Effector CD4-positive, alpha-beta T cell (primary cell): ENCODE data around the gene PHOSPHO1.
A peak's percentile ranks its signal among the peaks of the same experiment; 100 is the strongest.

ENCODE experiments used
- DNase-seq: peaks from one replicate; pipeline ENCODE4 v3.0.0-alpha.2; 2020

PHOSPHO1 gene

DNA sequence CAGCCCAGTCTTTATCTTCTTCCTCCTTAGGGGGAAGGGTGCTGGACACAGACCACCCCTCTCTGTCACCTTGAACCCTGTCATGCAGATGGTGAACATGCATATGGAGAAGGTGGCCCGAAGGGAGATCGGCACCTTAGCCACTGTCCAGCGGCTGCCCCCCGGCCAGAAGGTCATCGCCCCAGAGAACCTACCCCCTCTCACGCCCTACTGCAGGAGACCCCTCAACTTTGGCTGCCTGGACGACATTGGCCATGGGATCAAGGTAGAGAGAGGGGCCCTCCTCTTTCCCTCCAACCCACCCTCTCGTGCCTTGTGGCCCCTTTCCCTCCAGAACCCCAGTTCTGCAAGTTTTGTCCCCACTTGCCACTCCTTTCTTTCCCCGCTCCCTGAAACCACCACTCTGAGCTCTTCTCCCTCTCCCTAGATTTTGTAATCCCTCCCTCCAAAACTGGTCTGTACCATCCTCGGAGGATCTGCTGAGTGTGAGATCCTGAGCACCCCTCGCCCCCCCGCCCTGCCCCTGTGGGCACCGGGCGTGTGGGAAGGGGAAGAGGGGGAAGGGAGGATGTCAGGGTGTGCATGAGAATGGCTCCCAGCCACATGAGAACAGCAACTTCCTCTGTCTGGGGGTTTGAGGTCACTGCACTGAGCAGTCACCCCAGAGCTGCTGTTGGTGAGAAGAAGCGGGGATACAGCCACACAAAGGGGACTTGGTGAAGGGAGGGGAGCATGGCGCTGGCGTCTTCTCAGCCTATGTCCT lies 12.8 kb downstream of the PHOSPHO1 start:
- DNase-seq: peak; percentile 57

GRCh38 chr17:49216953-49217650 lies 13.5 kb downstream of the PHOSPHO1 start:
- no peak for DNase-seq

DNA sequence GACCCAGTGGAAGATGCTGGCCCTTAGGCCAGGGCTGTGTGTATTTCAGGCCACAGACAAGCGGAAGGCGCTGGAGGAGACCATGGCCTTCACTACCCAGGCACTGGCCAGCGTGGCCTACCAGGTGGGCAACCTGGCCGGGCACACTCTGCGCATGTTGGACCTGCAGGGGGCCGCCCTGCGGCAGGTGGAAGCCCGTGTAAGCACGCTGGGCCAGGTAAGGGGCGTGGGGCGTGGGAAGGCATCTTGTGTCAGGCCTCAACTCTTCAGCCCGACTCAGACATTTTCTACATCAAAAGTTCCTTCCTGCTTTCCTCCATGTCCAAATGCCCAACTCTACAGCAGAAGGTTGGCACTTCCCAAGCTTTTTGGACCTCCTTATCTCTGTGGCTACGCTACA lies 14.1 kb downstream of the PHOSPHO1 start:
- no peak for DNase-seq

GRCh38 chr17:49214676-49215360 lies 15.8 kb downstream of the PHOSPHO1 start:
- DNase-seq: no peak

DNA sequence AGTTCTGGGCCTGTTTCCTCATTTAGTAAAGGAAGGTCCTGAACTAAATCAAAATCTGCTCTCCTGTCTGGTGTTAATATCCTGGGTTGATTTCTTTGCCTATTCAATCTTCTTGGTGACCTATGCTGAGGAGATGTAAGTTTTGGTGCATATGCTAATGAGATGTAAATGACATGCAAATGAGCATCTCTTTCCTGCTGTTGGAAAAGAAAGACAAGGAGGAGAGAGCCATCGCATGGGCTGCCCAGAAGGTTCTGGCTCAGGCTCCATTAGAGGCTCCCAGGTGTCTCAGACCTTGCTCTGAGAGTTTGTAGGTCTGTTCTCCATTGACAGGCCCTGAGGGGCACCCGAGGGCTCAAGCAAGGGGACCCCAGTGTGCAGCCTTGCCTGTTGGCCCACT lies 16.7 kb downstream of the PHOSPHO1 start:
- DNase-seq: no peak

DNA sequence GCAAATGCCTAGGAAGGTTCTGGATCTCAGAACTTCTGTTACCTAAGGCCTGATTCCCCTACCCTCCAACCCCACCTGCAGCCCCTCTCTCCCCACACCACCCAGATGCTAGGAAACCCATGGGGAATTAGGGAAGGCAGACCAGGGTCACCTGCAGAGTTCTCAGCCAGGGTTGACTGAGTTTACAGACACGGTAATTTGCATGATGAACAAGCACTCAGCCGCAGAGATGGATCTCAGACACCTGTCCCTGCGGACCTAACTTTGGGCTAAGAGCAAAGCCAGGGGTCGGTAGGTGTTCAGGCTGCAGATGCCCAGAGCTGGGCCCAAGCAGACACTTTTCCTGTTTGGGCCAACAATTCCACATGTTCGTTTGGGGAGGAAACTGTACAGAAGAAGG lies 17.2 kb downstream of the PHOSPHO1 start:
- no peak for DNase-seq

GRCh38 chr17:49210158-49211029 lies 20.2 kb downstream of the PHOSPHO1 start, which contains the start of the genes ABI3 and GNGT2:
ABI3 (plus strand) TSS chr17:49210707; CDS start chr17:49210725, 18 bp downstream.
GNGT2 (minus strand) TSS chr17:49210574; CDS start chr17:49207422, 3,152 bp downstream.
- peak; percentile 44 for DNase-seq

DNA sequence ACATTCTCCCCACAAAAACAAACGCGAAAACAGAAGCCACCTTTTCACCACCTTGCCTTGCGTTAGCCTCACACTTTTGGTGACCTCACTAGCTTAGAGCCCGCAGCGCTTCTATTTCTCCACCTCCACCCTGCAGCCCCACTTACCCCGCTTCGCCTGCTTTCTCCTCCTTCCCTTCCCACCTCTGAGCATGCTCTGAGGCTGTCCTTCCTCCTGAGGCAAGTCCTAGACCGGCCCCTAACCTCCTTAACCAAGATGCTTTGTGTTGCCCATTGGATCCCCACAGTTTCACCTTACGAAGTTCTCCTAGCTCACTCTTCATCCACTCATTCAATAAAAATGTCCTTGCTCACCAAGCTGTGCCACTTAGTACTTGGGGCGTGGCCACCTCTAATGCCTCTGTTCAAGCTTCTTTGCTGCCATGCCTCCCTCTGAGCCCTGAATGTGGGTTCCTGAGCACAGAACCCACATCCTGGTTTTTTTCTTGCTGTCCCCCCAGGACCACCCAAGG lies 21.5 kb downstream of the PHOSPHO1 start:
- no peak for DNase-seq

DNA sequence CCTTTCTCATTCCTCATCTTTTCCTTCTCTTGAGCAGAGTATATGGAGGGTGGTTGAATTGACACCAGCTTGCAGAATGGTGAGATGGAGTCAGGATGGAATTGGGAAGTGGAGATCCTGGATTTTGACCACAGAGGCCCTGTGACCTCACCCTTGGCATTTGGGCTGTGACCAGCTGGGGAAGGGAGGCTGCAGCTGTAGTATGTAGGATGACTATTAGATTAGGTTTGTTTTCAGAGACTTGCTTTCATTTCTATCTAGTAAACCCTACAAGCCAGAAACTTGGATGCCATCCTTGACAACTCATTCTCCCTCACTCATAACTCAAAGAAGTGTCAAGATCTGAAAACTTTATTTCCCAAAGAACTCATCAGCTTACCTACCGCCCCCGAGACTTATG lies 26.1 kb downstream of the PHOSPHO1 start:
- no peak for DNase-seq

DNA sequence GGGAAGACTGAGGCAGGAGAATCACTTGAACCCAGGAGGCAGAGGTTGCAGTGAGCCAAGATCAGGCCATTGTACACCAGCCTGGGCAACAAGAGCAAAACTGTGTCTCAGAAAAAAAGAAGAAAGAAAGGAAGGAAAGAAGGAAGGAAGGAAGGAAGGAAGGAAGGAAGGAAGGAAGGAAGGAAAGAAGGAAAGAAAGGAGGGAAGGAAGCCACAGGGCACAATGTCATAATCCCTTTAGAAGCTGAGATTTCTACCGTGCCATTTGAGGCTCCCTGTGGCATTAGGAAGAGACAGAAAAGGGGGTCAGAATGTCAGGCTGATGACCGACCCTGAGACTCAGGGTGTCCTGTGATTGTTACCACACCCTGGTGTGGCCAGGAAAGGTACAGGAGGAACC lies 26.8 kb downstream of the PHOSPHO1 start:
- no peak for DNase-seq

GRCh38 chr17:49201481-49201927 lies 29.1 kb downstream of the PHOSPHO1 start:
- DNase-seq: no peak

GRCh38 chr17:49200423-49201083 lies 30.0 kb downstream of the PHOSPHO1 start:
- DNase-seq: no peak

DNA sequence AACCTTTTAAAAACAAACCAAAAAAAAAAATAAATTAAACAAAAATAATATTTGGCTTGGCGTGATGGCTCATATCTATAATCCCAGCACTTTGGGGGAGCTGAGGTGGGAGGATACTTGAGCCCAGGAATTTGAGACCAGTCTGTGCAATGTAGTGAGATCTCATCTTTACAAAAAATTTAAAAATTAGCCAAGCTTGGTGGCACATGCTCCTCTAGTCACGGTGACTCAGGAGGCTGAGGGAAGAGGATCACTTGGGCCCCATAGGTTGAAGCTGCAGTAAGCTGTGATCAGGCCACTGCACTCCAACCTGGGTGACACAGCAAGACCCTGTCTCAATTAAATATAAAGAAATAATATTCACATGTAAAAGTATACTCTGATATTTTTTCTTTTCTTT lies 32.4 kb downstream of the PHOSPHO1 start:
- no peak for DNase-seq

DNA sequence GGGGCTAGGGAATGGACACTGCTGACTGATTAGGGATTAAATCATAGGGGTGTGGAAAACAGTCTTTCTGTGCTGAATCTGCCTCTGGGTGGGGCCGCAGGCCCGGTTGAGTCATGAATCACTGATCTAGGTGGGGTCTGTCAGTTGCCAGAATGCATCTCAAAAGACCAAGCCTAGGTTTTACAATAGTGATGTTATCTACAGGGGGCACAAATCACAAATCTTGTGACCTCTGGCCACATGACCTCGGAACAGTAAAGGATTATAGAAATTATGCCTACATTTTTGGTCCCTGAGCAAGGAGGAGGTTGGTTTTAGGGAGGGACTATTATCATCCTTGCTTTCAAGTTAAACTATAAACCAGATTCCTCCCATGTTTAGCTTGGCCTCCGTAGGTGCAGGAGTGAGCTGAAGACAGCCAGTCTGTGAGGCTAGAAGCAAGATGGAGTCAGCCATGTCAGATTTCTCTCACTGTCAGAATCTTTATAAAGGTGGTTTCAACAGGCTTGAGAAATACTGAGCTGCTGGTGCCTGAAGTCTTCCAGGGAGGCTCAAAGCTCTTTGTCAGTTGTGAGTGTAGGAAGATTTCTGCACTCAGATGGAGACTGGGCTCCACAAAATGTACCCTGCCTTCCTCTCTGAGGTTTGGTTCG lies 33.1 kb downstream of the PHOSPHO1 start:
- no peak for DNase-seq

- no peak for DNase-seq
These were observed 34.1 kb downstream of the PHOSPHO1 start for GRCh38 chr17:49196520-49196919.

GRCh38 chr17:49195751-49196150 lies 34.8 kb downstream of the PHOSPHO1 start:
- no peak for DNase-seq

GRCh38 chr17:49194297-49194607 lies 36.3 kb downstream of the PHOSPHO1 start:
- DNase-seq: no peak

DNA sequence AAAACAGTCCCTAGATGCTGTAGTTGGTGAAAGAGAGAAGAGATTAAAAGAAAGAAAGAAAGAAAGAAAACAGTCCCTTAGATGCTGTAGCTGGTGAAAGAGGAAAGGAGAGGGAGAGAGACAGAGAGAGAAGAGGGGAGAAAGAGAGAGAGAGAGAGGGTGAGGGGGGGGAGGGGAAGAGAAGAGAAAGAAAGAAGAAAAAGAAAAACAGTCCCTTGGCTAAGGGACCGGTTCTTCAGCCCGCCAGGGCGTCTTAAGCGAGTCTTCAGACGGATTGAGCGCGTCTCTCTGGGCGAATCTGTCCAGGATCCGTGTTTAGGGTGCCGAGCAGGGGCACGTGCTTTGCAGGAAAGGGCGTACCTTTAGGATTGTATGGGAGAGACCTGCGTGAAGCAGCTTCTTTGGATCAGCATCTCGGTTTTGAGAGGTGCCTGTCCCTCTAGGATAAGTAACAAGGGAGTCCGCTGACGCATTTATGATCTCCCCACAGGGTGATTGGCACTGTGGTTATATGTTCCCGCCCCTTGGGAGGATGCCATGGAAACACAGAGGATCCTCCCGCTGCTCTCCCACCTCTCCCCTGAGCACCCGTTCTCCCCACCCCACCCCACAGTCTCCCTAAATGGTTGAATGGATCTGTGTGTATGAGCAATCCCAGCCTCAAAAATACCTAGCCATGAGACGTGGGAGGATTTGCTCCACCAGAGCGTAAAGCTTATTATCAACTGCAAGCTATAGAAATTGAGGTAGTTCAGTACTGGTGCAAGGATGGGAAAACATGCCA lies 36.9 kb downstream of the PHOSPHO1 start:
- DNase-seq: no peak

DNA sequence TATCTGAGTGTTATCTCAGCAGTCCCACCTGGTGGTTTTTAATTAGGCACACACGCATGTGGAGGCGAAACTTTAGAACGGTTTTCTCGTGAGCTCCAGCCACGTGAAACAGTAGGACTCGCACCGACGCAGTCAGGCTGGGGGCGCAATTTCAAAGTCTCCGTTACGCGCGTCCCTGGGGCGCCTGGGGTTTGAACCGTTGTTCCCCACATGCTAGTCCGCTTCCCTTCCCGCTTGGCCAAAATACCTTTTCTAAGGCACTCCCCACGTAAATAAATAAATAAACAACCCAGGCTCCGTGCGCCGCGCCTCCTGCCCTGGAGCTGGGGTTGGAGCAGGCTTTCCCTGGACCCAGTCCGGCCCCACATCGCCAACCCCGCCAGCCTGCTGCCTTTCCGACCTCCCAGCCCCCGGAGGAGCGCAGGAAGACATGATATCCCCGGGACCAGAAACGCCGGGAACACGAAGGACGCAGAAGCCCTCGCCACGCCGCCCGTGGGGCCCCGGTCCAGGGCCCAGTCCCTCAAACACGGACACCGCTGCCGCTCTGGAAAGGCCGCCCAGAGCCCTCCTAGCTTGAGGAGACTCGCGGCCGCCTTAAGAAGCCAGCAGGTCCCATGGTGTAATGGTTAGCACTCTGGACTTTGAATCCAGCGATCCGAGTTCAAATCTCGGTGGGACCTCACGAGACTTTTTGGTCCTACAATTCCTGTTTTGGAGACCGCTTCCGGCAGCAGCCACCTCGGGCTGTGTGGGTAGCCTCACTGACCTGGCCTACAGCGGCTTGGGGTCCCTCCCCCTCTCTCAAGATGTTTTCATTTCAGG lies 38.5 kb downstream of the PHOSPHO1 start:
- DNase-seq: peak; percentile 82
